Mesenchymal stem cell (in vitro differentiated cells and primary cell): ENCODE results near the gene SLC25A23.

Experiments
- DNase-seq: peaks from one replicate; pipeline ENCODE4 v3.0.0-alpha.2; 2013
- H2AFZ ChIP-seq: one replicate; pipeline ENCODE4 v1.6.1; 2013; ENCODE audit warnings: low read depth, mild to moderate bottlenecking, control low read depth, inconsistent platforms, low read length, moderate library complexity
- H2AK5ac ChIP-seq: 2 replicates; pipeline ENCODE4 v1.6.1; 2013; ENCODE audit warnings: low read length, moderate library complexity, mild to moderate bottlenecking, inconsistent platforms; ENCODE audit not compliant: severe bottlenecking
- H2BK120ac ChIP-seq: one replicate; pipeline ENCODE4 v1.6.1; 2013; ENCODE audit warnings: low read depth, mild to moderate bottlenecking, inconsistent platforms, low read length, moderate library complexity
- H2BK12ac ChIP-seq, 2 experiments: one replicate each; pipeline ENCODE4 v1.6.1; 2013; ENCODE audit warnings: inconsistent platforms in 2 of 2, low read length in 2 of 2, mild to moderate bottlenecking in 2 of 2, moderate library complexity in 2 of 2, control low read depth in 1 of 2
- H2BK15ac ChIP-seq: one replicate; pipeline ENCODE4 v1.6.1; 2013; ENCODE audit warnings: mild to moderate bottlenecking, low read depth, inconsistent platforms; ENCODE audit not compliant: poor library complexity, severe bottlenecking
- H2BK5ac ChIP-seq: 2 replicates; pipeline ENCODE4 v1.6.1; 2013; ENCODE audit warnings: low read depth, mild to moderate bottlenecking, low read length, control low read depth, inconsistent platforms; ENCODE audit not compliant: poor library complexity, severe bottlenecking
- H3K14ac ChIP-seq, 2 experiments: one replicate each; pipeline ENCODE4 v1.6.1; 2013; ENCODE audit warnings: inconsistent platforms in 2 of 2, low read length in 2 of 2, control low read depth in 1 of 2, mild to moderate bottlenecking in 1 of 2, moderate library complexity in 1 of 2
- H3K18ac ChIP-seq, 2 experiments: one replicate each; pipeline ENCODE4 v1.6.1; 2013; ENCODE audit warnings: inconsistent platforms in 2 of 2, low read length in 2 of 2, control low read depth in 1 of 2, low read depth in 1 of 2, mild to moderate bottlenecking in 1 of 2
- H3K23ac ChIP-seq, 2 experiments: one replicate each; pipeline ENCODE4 v1.6.1; 2013; ENCODE audit warnings: inconsistent platforms in 2 of 2, low read length in 2 of 2, mild to moderate bottlenecking in 2 of 2, moderate library complexity in 2 of 2, control low read depth in 1 of 2
- H3K27ac ChIP-seq: 2 replicates; pipeline ENCODE4 v1.5.1; 2013; ENCODE audit warnings: mild to moderate bottlenecking, moderate library complexity, low read length, control low read depth, inconsistent platforms; ENCODE audit not compliant: poor library complexity, severe bottlenecking
- H3K27me3 ChIP-seq, 2 experiments: 2 replicates each; pipeline versions ENCODE4 v1.6.1 to v1.7.0; 2013; ENCODE audit warnings: low read length in 2 of 2, mild to moderate bottlenecking in 2 of 2, moderate library complexity in 2 of 2, control low read depth in 1 of 2, inconsistent platforms in 1 of 2; ENCODE audit not compliant: control insufficient read depth in 1 of 2, insufficient read depth in 1 of 2
- H3K36me3 ChIP-seq, 2 experiments: 2 replicates each; pipeline versions ENCODE4 v1.6.1 to v1.7.0; 2013; ENCODE audit warnings: low read length in 2 of 2, control low read depth in 1 of 2, inconsistent platforms in 1 of 2, low read depth in 1 of 2, mild to moderate bottlenecking in 1 of 2; ENCODE audit not compliant: insufficient read depth in 2 of 2, control insufficient read depth in 1 of 2
- H3K4ac ChIP-seq, 2 experiments: one replicate each; pipeline ENCODE4 v1.6.1; 2013; ENCODE audit warnings: inconsistent platforms in 2 of 2, low read length in 2 of 2, mild to moderate bottlenecking in 2 of 2, moderate library complexity in 2 of 2, control low read depth in 1 of 2, low read depth in 1 of 2
- H3K4me1 ChIP-seq: 2 replicates; pipeline ENCODE4 v1.6.1; 2013; ENCODE audit warnings: low read depth, low read length, control low read depth; ENCODE audit not compliant: control insufficient read depth, insufficient read depth
- H3K4me2 ChIP-seq: 2 replicates; pipeline ENCODE4 v1.6.1; 2013; ENCODE audit warnings: low read length, mild to moderate bottlenecking, inconsistent platforms; ENCODE audit not compliant: poor library complexity, severe bottlenecking
- H3K4me3 ChIP-seq, 2 experiments: 2 replicates each; pipeline versions ENCODE4 v1.5.1 to v1.7.0; 2013; ENCODE audit warnings: low read length in 2 of 2, mild to moderate bottlenecking in 2 of 2, control low read depth in 1 of 2, low read depth in 1 of 2; ENCODE audit not compliant: insufficient read depth in 1 of 2
- H3K79me1 ChIP-seq: replicated peaks from 2 replicates; pipeline ENCODE4 v1.6.1; 2013; ENCODE audit warnings: mild to moderate bottlenecking, control low read depth, low read length, inconsistent platforms; ENCODE audit not compliant: poor library complexity, severe bottlenecking
- H3K9ac ChIP-seq: 2 replicates; pipeline ENCODE4 v1.7.0; 2013; ENCODE audit warnings: mild to moderate bottlenecking, low read length, moderate library complexity
- H3K9me3 ChIP-seq: 2 replicates; pipeline ENCODE4 v1.7.0; 2013; ENCODE audit warnings: mild to moderate bottlenecking, low read length; ENCODE audit not compliant: control insufficient read depth
- H4K8ac ChIP-seq: one replicate; pipeline ENCODE4 v1.6.1; 2013; ENCODE audit warnings: inconsistent platforms, mild to moderate bottlenecking, low read length, moderate library complexity
- H4K91ac ChIP-seq: one replicate; pipeline ENCODE4 v1.6.1; 2013; ENCODE audit warnings: mild to moderate bottlenecking, low read length, inconsistent platforms
- WGBS: methylation state at CpG from one replicate; pipeline ENCODE4 v1.1.7; 2013; ENCODE audit warnings: mixed read lengths; 5-methylcytosine and 5-hydroxymethylcytosine counted together

Gene SLC25A23

GRCh38 chr19:6448045-6448444, 11.5 kb downstream of the SLC25A23 start:
- Histone ChIP-seq H3K14ac (no peak overlapping the region), H3K4me3 (no peak overlapping the region), H2BK15ac (no peak overlapping the region), H2BK120ac (no peak overlapping the region), H3K36me3 (peaks cover 4 to 42% of the 10 kb centered on the region in 2 experiments), H3K4ac (no peak overlapping the region), H2BK5ac (no peak overlapping the region), H2BK12ac (no peak overlapping the region), H2AK5ac (no peak overlapping the region), H3K79me1 (no peaks in the 10 kb centered on the region), H3K27me3 (no peaks in the 10 kb centered on the region), H3K18ac (no peak overlapping the region), H3K9ac (no peak overlapping the region), H4K91ac (no peak overlapping the region), H3K23ac (no peak overlapping the region), H4K8ac (no peak overlapping the region), H3K9me3 (peaks cover 13% of the 10 kb centered on the region), H2AFZ (no peak overlapping the region), H3K27ac (no peak overlapping the region), H3K4me1 (no peaks in the 10 kb centered on the region), H3K4me2 (no peak overlapping the region)
- WGBS, result 97% methylated on average over 2 of the region's 3 CpGs
- DNase-seq, result no peak

- no peak overlapping the region for H3K9ac ChIP-seq
- H3K9me3 ChIP-seq, result peaks cover 8% of the 10 kb centered on the region
- no peak overlapping the region for H3K4me2 ChIP-seq
- H3K27ac ChIP-seq, result no peak overlapping the region
- H3K23ac ChIP-seq, result no peak overlapping the region
- H2BK12ac ChIP-seq, result no peak overlapping the region
- WGBS, result 99% methylated on average over 3 of the region's 3 CpGs
- H3K4ac ChIP-seq, result no peak overlapping the region
- H3K36me3 ChIP-seq, result peaks cover 0 to 36% of the 10 kb centered on the region in 2 experiments
- no peak overlapping the region for H3K18ac ChIP-seq
- H2BK5ac ChIP-seq, result no peak overlapping the region
- H2BK120ac ChIP-seq, result no peak overlapping the region
- DNase-seq, result no peak
- no peak overlapping the region for H3K4me3 ChIP-seq
- no peak overlapping the region for H4K91ac ChIP-seq
- H3K14ac ChIP-seq, result no peak overlapping the region
- no peaks in the 10 kb centered on the region for H3K27me3 ChIP-seq
- no peak overlapping the region for H2AK5ac ChIP-seq
- no peak overlapping the region for H2AFZ ChIP-seq
- H2BK15ac ChIP-seq, result no peak overlapping the region
- no peaks in the 10 kb centered on the region for H3K79me1 ChIP-seq
- H4K8ac ChIP-seq, result no peak overlapping the region
- no peaks in the 10 kb centered on the region for H3K4me1 ChIP-seq
Observed at GRCh38 chr19:6446452-6446851, 13.1 kb downstream of the SLC25A23 start.

- Histone ChIP-seq H3K18ac (no peak overlapping the region), H3K4me1 (no peaks in the 10 kb centered on the region), H3K4me2 (no peak overlapping the region), H2BK15ac (no peak overlapping the region), H3K9me3 (peaks cover 8% of the 10 kb centered on the region), H2BK5ac (no peak overlapping the region), H3K4ac (no peak overlapping the region), H3K4me3 (no peak overlapping the region), H2AK5ac (no peak overlapping the region), H3K23ac (no peak overlapping the region), H3K36me3 (peaks cover 0 to 30% of the 10 kb centered on the region in 2 experiments), H2BK12ac (no peak overlapping the region), H4K8ac (no peak overlapping the region), H3K79me1 (no peaks in the 10 kb centered on the region), H3K14ac (no peak overlapping the region), H2AFZ (no peak overlapping the region), H3K9ac (no peak overlapping the region), H4K91ac (no peak overlapping the region), H3K27ac (no peak overlapping the region), H2BK120ac (no peak overlapping the region), H3K27me3 (no peaks in the 10 kb centered on the region)
- 95% methylated on average over 12 of the region's 13 CpGs for WGBS
- DNase-seq, result no peak
Observed at GRCh38 chr19:6443986-6444385, 15.6 kb downstream of the SLC25A23 start.

GRCh38 chr19:6442087-6442688, 17.4 kb downstream of the SLC25A23 start:
- Histone ChIP-seq H3K4me2 (no peak overlapping the region), H3K18ac (no peak overlapping the region), H3K9ac (no peak overlapping the region), H2BK15ac (no peak overlapping the region), H3K27ac (no peak overlapping the region), H4K8ac (no peak overlapping the region), H2AFZ (no peak overlapping the region), H3K36me3 (peaks cover 0 to 30% of the 10 kb centered on the region in 2 experiments), H3K23ac (no peak overlapping the region), H3K9me3 (peaks cover 8% of the 10 kb centered on the region), H2BK12ac (no peak overlapping the region), H3K79me1 (no peaks in the 10 kb centered on the region), H3K14ac (no peak overlapping the region), H2BK5ac (no peak overlapping the region), H3K4me1 (no peaks in the 10 kb centered on the region), H2AK5ac (no peak overlapping the region), H3K4me3 (no peak overlapping the region), H4K91ac (no peak overlapping the region), H3K27me3 (no peaks in the 10 kb centered on the region), H3K4ac (no peak overlapping the region), H2BK120ac (no peak overlapping the region)
- no peak for DNase-seq
- 94% methylated on average over 7 of the region's 13 CpGs for WGBS
